HG03108 (cell line): ENCODE data around the gene SLC16A11.
A peak's percentile ranks its signal among the peaks of the same experiment; 100 is the strongest.
"Not testable (repeated sequence)": the region's sequence is repeated elsewhere in the genome, so short reads cannot be mapped to it uniquely, and the experiment has no call there.

Experiments used
- ATAC-seq: cut with Tn5 transposase; IDR thresholded peaks from one replicate; pipeline ENCODE4 v1.9.1; 2021; ENCODE audit warnings: moderate library complexity; ENCODE audit not compliant: unreplicated experiment

The SLC16A11 gene

DNA sequence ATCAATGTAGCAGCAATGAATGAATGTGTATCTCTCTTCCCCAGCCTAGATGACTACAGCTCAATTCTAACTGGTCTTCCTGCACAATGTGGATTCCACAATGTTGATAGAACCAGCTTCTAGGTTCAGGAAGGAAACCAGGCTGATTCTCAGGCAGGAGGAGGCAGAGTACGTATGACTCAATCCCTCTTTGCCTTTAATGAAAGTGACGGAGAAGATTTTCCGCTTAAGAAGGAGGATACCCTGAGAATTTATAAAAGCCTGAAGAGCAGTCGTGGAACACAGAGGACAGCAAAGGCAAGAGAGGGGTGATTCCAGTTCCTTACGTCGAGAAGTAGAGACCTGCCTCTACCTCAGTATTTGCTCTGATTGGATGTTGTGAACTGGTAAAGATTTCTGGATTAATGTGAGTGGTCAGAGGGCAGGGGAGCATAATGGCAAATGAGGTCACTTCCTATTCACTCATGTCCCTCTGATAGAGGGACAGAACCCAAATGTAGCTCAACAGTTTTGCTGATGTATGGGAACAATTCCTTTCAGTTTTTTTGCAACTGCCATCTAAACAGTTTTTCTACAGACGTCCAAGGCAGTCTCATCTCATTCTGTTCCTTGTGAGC is 15.0 kb upstream of the SLC16A11 start:
- no peak for ATAC-seq

DNA sequence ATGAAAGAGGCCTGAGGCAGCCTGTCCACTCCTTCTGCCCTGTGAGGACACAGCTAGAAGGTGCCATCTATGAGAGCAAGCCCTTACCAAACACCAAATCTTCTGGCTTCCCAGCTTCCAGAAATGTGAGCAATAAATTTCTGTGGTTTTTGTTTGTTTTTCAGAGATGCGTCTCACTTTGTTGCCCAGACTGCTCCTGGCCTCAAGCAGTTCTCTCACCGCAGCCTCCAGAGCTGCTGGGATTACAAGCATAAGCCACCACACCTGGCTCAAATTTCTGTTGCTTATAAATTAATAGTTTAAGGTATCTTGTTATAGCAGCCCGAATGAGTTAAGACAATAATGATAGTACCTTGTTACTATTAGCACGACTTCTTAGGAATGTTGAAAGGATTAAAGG is 12.5 kb upstream of the SLC16A11 start:
- ATAC-seq: no peak

DNA sequence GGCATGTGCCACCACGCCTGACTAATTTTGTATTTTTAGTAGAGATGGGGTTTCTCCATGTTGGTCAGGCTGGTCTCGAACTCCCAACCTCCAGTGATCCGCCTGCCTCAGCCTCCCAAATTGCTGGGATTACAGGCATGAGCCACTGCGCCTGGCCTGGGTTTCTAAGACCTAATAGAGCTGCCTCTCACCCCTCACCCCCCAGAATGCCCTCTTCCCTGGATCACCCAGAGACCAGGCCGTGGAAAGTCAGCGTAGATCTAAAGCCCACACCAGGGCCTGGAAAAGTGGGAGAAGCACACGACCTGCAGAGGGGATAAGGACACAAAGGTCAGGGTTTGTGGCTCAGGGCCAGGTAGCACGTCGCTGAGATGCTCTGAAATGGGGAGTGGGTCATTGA is 6.7 kb upstream of the SLC16A11 start:
- ATAC-seq: not testable (repeated sequence)

DNA sequence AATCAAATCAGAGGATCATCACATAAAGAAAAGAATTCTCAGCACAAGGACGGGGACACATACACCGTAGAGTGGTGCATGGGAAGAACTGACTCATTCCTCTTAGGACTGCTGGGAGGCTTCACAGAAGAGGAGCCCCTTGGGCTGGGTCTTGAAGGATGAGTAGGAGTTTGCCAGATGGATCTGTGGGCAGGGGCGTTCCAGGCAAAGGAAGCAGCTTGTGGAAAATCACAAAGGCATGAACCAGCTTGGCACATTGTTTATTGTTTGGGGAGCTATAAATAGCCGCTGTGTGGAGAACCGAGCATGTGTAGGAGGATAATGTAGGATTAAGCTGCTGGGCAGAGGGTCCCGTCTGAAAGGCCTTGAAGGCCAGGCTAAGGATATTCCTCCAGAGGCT is 5.1 kb upstream of the SLC16A11 start:
- ATAC-seq: no peak

DNA sequence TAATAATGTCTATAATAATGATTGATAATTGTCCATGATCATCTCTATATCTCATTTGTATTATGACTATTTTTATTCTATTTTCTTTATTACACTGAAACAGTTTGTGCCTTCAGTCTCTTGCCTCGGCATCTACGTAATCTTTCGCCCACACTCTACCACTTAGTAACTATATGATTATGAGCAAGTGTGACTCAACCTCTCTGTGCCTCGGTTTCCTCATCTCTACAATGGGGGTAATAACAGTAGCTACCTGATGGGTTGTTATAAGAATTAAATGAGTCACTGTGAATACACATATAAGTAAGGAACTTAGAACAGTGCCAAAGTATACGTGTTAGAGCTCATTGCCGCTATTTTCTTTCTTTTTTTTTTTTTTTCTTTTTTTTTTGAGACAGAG is 3.7 kb upstream of the SLC16A11 start:
- no peak for ATAC-seq

DNA sequence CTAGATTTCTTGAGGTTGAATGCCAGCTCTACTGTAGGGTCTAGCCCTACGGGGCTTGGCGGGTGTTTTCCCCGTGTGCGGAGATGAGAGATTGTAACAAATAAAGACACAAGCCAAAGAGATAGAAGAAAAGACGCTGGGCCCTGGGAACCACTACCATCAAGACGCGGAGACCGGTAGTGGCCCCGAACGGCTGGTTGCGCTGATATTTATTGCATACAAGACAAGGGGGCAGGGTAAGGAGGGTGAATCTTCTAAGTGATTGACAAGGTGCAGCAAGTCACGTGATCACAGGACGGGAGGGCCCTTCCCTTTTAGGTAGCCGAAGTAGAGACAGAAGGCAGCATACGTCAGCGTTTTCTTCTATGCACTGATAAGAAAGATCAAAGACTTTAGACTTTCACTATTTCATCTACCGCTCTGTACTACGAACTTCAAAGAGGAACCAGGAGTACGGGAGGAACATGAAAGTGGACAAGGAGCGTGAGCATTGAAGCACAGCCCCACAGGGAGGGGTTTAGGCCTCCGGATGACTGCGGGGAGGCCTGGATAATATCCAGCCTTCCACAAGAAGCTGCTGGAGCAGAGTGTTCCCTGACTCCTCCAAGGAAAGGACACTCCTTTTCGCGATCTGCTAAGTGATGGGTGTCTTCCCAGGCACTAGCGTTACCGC is 3.0 kb upstream of the SLC16A11 start:
- ATAC-seq: not testable (repeated sequence)

DNA sequence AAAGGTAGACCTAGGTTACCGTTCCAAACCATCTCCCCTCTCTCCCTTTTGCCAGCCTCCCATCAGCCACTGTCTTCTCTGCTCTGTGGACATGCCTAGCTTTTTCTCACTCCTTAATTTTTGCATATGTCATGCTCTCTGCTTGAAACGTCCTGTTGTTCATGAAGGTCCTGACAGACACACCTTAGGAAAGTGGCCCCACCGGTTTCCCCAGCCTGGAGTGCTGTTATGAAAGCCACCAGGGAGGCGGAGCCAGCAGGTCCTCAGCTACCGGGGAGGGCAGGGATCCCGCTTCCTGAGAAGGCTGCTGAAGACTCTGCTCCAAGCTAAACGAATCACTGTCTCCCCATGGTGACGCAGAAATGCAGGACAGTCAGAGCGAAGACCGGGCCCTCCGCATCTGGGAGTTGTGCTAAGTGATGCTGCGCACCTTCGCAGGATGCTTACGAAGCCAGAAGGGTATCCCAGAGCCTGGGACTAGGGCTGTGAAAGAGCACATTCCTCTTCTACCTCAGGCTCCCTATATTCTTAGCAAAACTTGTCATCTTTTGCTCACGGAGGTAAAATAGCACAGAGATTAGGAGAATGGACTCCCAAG is 2.3 kb upstream of the SLC16A11 start:
- ATAC-seq: no peak

DNA sequence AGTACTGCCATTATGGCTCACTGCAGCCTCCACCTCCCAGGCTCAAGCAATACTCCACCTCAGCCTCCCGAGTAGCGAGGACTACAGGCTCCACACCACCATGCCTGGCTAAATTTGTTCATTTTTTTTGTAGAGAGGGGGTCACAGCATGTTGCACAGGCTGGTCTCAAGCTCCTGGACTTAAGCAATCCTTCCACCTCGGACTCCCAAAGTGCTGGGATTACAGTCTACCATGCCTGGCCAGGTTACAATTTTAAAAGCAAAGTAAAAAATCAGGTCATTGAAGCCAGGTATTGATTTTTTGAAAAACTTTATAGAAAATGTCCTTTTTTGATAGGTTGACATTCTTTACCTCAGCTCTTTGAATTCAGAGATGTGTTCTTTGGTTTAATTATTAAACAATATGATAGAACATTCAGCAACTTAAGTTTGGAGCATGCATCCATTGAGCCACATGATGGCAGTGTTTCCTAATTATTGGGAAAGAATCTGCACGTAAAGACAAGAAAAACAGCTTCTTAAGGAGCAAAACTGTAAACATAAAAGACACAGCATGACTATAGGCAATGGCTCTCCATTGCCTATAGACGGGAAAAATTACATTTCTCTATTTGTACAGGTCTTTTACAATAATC is 1.7 kb upstream of the SLC16A11 start:
- ATAC-seq: no peak

DNA sequence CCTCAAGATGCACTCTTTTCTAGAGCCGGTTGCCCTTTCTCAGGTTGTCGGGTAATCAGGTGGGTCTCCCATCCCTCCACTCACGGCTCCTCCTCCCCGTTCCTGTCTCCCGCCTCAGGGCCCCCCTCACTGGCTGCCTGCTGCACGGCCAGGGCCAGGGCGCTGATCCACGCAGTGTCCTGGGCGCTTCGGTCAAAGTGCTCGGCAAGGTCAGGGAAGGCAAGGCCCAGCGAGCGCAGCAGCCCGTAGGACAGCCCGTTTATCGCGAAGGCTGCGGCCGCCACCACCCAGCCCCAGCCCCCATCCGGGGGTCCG is 753 bp downstream of the SLC16A11 start:
- no peak for ATAC-seq

DNA sequence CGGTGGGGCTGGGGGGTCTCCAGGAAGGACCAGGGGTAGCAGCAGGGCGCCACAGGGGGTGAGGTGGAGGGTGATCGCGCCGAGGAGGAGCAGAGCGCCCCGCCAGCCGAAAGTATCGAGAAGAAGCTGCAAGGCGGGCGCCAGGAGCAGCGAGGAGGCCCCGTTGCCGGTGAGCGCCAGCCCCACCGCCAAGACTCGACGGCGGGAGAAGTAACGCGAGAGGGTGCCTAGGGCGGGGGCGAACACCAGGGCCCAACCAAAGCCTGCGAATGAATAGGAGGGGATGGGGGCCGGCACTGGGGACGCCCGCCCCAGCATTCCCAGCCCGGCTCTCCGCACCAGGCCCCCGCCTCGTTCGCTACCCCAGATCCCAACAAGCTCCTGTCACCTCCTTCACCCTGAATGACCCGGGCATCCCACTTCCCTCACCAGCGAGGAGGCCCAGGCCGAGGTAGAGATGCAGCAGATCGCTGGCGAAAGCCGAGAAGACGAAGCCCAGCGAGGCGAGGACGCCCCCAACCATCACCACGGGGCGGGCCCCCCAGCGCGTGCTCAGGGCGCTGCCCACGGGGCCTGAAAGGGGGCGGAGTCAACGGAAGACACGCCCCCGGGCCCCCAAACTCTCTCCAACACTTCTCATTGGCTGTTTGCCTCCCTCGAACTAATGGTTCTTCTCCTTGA is 1.3 kb downstream of the SLC16A11 start:
- ATAC-seq: no peak

DNA sequence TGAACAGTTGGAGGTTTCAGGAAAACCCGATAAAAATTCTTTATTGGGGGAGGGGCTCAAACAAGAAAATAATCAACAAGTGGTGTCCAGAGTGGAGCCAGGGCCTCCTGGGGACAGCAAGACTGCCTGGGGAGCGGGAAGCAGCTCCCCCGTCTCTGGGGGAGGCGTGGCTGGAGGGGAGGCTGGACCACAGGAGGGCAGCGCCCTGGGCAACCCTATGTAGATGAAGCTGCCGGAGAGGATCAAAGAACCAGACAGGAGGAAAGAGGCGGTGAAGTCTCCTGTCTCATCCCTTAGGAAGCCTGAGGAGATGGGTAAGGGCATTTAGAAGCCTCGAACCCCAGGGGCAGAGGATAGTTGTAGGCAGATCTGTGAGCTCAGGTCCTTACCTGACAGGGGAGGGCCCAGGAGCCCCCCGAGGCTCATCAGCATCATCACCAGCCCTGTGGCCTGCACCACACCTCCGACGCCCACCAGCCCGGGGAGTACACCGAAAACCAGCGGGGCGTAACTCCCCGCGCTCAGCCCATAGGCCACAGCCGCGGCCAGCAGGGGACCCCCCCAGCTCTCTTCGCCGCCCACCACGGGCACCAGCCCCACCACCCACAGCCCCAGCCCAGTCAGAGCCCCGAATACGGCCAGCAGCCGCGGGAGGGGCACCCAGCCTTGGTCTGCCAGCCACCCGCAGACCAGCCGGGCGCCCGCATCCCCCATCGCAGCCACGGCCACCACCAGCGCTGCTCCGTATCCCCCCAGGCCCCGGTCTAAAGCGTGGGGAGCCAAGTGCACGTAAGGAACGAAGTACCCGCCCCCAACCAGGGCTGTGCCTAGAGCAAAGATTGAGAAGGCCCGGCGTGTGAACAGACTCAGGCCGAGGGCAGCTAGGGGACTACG is 2.0 kb downstream of the SLC16A11 start:
- ATAC-seq: no peak

DNA sequence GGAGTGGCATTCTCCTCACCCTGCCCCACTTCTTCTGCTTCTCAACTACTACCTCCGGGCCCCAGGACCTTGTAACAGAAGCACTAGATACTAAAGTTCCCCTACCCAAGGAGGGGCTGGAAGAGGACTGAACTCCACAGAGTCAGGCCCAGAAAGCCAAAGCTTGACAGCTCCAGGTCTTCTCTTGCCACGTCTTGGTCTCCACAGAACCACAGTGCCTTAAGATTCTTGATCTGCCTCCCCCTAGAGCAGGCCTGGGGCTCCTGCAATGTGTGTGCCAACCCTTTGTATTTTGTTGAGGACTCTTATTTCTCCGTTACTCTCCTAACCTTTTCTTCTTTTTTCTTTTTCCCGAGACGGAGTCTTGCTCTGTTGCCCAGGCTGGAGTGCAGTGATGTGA is 4.1 kb downstream of the SLC16A11 start:
- no peak for ATAC-seq

DNA sequence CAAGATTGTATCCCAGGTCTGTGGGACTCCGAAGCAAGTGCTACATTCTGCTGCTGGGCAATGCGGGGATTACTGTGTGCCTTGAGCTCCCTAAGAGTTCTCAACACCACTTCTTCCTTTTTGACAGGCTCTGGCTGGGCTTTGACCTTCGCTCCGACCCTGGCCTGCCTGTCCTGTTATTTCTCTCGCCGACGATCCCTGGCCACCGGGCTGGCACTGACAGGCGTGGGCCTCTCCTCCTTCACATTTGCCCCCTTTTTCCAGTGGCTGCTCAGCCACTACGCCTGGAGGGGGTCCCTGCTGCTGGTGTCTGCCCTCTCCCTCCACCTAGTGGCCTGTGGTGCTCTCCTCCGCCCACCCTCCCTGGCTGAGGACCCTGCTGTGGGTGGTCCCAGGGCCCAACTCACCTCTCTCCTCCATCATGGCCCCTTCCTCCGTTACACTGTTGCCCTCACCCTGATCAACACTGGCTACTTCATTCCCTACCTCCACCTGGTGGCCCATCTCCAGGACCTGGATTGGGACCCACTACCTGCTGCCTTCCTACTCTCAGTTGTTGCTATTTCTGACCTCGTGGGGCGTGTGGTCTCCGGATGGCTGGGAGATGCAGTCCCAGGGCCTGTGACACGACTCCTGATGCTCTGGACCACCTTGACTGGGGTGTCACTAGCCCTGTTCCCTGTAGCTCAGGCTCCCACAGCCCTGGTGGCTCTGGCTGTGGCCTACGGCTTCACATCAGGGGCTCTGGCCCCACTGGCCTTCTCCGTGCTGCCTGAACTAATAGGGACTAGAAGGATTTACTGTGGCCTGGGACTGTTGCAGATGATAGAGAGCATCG is 5.6 kb downstream of the SLC16A11 start:
- ATAC-seq: no peak

DNA sequence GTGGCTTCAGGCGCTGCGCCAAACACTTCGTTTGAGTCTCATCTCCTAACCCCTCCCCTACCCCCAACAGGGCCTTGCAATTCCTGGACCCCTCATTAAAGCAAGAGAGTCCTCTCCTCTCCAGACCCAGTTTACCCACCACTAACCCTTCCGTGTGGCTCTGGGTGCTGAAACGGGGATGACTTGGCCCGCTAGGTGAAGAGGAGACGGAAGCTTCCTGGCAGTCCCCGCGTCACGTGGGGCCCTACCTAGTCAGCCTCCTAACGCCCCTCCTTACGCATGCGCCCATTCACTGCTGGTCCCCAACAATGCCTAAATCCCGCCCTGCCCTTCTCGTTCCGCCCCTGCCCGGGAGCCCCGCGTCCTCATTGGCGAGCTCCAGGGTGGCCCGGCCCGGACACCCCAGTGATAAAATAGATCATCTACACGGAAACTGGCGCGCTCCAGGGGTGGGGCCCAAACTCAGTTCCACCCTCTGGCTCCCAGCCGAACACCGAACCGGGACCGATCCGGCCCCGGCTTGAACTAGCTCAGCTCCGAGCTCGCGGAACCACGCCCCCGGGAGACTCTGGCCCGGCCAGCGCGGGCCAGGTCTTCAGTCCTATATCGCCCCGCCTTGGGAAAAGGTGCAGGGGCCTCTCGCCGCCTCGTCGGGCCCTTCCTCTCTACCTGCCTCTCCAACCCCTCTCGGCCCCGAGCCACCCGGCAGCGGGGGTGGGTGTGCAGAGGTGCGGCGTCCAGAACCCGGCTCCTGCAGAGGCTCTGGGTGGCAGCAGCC is 8.1 kb downstream of the SLC16A11 start, which contains the start of gene SLC16A13:
Gene SLC16A13, plus strand, starts transcription at position 425 of the 778 bp plus-strand sequence. CDS start 368 bp downstream, outside the sequence.
- ATAC-seq: peak; percentile 91

DNA sequence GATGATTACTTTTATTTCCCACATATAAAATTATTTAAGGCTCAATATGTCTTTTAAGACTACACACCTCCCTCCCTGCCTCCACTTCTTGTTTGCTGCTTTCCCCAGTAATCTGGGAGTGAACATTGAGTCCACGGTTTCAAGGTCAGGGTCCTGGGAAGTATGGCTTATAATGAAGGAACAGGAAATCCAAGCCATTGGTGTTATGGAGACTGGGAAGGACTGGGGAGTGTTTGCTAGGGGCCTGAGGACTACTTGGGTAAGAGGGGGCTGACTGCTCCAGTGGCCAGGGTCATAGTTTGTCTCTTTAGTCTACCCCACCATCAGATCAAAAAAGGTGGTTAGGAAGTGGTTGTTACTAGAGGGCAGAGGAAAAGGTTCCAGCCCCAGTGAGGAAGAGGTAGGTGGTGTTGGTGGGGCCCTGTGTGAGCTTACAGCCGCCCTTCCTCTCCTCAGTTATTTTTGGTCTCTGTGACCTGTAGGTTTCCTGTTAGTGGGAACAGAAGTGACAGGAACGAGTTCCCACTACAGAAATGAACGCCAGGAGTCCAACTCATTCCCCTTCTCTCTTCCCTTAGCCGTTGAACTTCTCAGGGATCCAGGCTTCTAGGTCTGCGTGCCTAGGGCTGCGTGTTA is 8.8 kb downstream of the SLC16A11 start:
- peak; percentile 4 for ATAC-seq

DNA sequence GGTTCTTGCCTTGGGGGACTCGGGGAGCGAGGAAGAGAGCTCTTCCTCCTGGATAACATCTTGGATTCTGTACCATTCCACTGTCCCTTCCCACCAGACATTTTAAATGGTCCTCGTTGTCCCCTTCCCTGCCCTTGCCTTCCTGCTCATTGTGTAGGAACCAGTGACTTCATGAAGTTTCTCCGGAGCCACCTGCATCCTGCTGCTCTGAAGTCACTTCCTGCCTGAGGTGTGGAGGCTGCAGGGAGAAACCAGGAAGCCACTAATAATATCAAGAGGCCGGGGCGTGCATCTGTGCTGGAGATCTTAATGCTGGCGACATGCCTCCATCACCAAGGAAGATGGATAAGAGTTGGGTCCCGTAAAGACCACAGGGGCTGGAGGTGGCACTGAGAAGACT is 14.2 kb downstream of the SLC16A11 start:
- ATAC-seq: no peak

DNA sequence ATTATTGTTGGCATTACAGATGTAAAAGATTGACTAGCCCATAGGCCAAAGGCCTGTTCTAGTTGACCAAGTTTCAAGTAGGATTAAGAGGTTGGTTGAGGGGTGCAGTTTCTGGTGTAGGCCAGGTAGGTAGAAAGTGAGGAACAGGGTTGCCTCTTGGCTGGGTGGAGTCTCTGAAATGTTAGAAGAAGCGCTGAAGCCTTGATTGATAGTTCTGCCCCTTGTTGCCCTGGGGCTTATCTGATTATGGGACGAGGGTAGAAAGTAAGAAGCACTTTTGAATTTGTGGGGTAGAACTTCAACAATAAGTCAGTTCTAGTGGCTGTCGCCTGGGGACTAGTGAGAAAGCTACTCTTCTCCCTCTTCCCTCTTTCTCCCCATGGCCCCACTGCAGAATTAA is 14.8 kb downstream of the SLC16A11 start:
- no peak for ATAC-seq

DNA sequence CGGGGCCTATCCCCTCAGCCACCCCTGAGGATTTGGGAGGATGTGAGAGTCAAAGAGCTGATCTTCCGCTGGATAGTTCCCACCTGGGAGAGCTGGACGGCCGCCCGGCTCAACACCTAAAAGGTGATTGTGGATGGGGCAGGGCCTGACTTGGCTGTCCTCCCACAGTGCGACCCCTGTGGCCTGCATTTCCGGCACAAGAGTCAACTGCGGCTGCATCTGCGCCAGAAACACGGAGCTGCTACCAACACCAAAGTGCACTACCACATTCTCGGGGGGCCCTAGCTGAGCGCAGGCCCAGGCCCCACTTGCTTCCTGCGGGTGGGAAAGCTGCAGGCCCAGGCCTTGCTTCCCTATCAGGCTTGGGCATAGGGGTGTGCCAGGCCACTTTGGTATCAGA is 16.6 kb downstream of the SLC16A11 start:
- no peak for ATAC-seq
